Astrocyte of the cerebellum (primary cell): ENCODE results near the gene SNX9.

Experiments used
- DNase-seq: peaks from one replicate; pipeline ENCODE4 v3.0.0-alpha.2; 2011; ENCODE audit warnings: low read depth
- H3K4me3 ChIP-seq: 2 replicates; pipeline ENCODE4 v1.5.1; 2011; ENCODE audit warnings: mild to moderate bottlenecking, low read depth, low read length, moderate library complexity
- CTCF ChIP-seq: IDR thresholded peaks from 2 replicates; pipeline ENCODE4 v1.5.1; 2012; ENCODE audit warnings: low read length, low read depth, moderate library complexity, mild to moderate bottlenecking; ENCODE audit errors: missing control alignments
- in situ Hi-C: cut with HindIII; loops from 2 replicates; pipeline ENCODE4 v1.10.0; 2017; ENCODE audit warnings: low sequenced_read_pairs

Gene SNX9

DNA sequence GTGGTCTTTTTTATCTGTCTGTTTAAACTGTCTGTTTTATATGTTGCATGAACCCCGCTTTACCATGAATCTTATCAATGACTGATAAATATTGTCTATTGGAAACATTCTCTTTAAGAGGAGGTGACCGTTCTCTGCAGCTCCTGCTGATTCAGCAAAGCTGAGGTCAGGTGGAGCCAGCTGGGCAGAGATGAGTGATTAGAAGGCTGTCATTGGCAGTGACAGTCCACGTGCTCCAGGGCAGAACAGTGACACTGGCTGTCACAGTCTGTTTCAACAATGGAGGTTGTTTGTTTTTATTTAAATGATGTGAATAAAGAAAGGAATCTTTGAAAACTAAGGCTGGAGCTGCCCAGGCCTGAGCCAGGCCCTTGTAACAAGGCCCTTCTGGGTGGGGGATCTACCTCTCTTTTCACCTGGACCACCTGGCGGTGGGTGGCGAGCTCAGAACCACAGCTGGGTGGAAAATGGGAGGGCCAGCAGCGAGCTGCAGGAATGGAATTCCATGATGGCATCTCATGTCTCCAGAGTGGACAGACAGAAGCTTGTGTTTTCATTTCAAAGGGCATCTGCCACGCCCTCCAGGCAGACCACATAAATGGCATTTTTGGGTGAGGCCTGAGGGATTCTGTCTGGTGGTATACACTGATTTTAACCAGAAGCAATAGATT is 171.2 kb downstream of the SNX9 start:
- TF ChIP-seq CTCF, result no peak
- in situ Hi-C loops, result no loop called here
- DNase-seq, result no peak
- H3K4me3 ChIP-seq, result no peak overlapping the region
